ENCODE results near the gene GRID1. TPM values are rescaled to one million over a fixed set of nuclear protein-coding genes. Genes with fewer than 3 reads are reported as not detected.

GRID1 gene
- total and polyA plus RNA-seq, 5 donors from 2014 or later = not detected

GRCh38 chr10:86061278-86062197 is 305.1 kb downstream of the GRID1 start:
- Mint-ChIP-seq H3K27me3 (peaks cover 40% of the 10 kb centered on the region), H3K9me3 (no peaks in the 10 kb centered on the region), H3K27ac (no peak overlapping the region), H3K36me3 (no peaks in the 10 kb centered on the region), H3K4me3 (peak overlapping the region in 1 of 4 donors; percentile 30), H3K4me1 (no peaks in the 10 kb centered on the region)
- Histone ChIP-seq H3K4me1 (ENCODE audit: control insufficient read depth, insufficient read depth, low read length, poor library complexity, severe bottlenecking) (no peaks in the 10 kb centered on the region), H3K36me3 (ENCODE audit: control insufficient read depth, insufficient read depth, low read length) (no peaks in the 10 kb centered on the region), H3K27ac (ENCODE audit: insufficient read depth, low read length, poor library complexity, severe bottlenecking) (no peak overlapping the region), H3K4me3 (ENCODE audit: low read depth, low read length) (no peak overlapping the region), H3K27me3 (ENCODE audit: control insufficient read depth, insufficient read depth, low read length) (no peaks in the 10 kb centered on the region), H3K9me3 (ENCODE audit: control insufficient read depth in 2 of 2, low read length in 2 of 2) (no peaks in the 10 kb centered on the region)
- DNase-seq (no peak), ATAC-seq (ENCODE audit: low read depth in 2 of 2) (no peak)

- Histone ChIP-seq H3K36me3 (ENCODE audit: control insufficient read depth, insufficient read depth, low read length) (no peaks in the 10 kb centered on the region), H3K4me1 (ENCODE audit: control insufficient read depth, insufficient read depth, low read length, poor library complexity, severe bottlenecking) (no peaks in the 10 kb centered on the region), H3K27ac (ENCODE audit: insufficient read depth, low read length, poor library complexity, severe bottlenecking) (no peak overlapping the region), H3K9me3 (ENCODE audit: control insufficient read depth in 2 of 2, low read length in 2 of 2) (no peaks in the 10 kb centered on the region), H3K4me3 (ENCODE audit: low read depth, low read length) (no peak overlapping the region), H3K27me3 (ENCODE audit: control insufficient read depth, insufficient read depth, low read length) (no peaks in the 10 kb centered on the region)
- Mint-ChIP-seq H3K27me3 (peaks cover 36% of the 10 kb centered on the region), H3K9me3 (no peaks in the 10 kb centered on the region), H3K4me1 (no peaks in the 10 kb centered on the region), H3K4me3 (peak overlapping the region in 1 of 4 donors; percentile 30), H3K36me3 (no peaks in the 10 kb centered on the region), H3K27ac (no peak overlapping the region)
- ATAC-seq (ENCODE audit: low read depth in 2 of 2) = no peak
- no peak for DNase-seq
Observed at GRCh38 chr10:86060386-86061277, 306.0 kb downstream of the GRID1 start.

GRCh38 chr10:86059892-86060291 is 306.7 kb downstream of the GRID1 start:
- H3K4me3 Mint-ChIP-seq = no peak overlapping the region
- no peak overlapping the region for H3K4me3 ChIP-seq (ENCODE audit: low read depth, low read length)
- peaks cover 30% of the 10 kb centered on the region for H3K27me3 Mint-ChIP-seq
- DNase-seq (no peak), ATAC-seq (ENCODE audit: low read depth in 2 of 2) (no peak)
- H3K36me3 ChIP-seq (ENCODE audit: control insufficient read depth, insufficient read depth, low read length) = no peaks in the 10 kb centered on the region
- H3K27me3 ChIP-seq (ENCODE audit: control insufficient read depth, insufficient read depth, low read length) = no peaks in the 10 kb centered on the region
- H3K4me1 Mint-ChIP-seq = no peaks in the 10 kb centered on the region
- H3K27ac Mint-ChIP-seq = no peak overlapping the region
- H3K4me1 ChIP-seq (ENCODE audit: control insufficient read depth, insufficient read depth, low read length, poor library complexity, severe bottlenecking) = no peaks in the 10 kb centered on the region
- H3K36me3 Mint-ChIP-seq = no peaks in the 10 kb centered on the region
- no peaks in the 10 kb centered on the region for H3K9me3 Mint-ChIP-seq
- H3K9me3 ChIP-seq (ENCODE audit: control insufficient read depth in 2 of 2, low read length in 2 of 2) = no peaks in the 10 kb centered on the region
- H3K27ac ChIP-seq (ENCODE audit: insufficient read depth, low read length, poor library complexity, severe bottlenecking) = no peak overlapping the region

GRCh38 chr10:86058964-86059363 is 307.6 kb downstream of the GRID1 start:
- Histone ChIP-seq H3K36me3 (ENCODE audit: control insufficient read depth, insufficient read depth, low read length) (no peaks in the 10 kb centered on the region), H3K4me1 (ENCODE audit: control insufficient read depth, insufficient read depth, low read length, poor library complexity, severe bottlenecking) (no peaks in the 10 kb centered on the region), H3K9me3 (ENCODE audit: control insufficient read depth in 2 of 2, low read length in 2 of 2) (no peaks in the 10 kb centered on the region), H3K27ac (ENCODE audit: insufficient read depth, low read length, poor library complexity, severe bottlenecking) (no peak overlapping the region), H3K4me3 (ENCODE audit: low read depth, low read length) (no peak overlapping the region), H3K27me3 (ENCODE audit: control insufficient read depth, insufficient read depth, low read length) (no peaks in the 10 kb centered on the region)
- no peaks in the 10 kb centered on the region for H3K9me3 Mint-ChIP-seq
- ATAC-seq (ENCODE audit: low read depth in 2 of 2) = no peak
- DNase-seq = no peak
- H3K27ac Mint-ChIP-seq = no peak overlapping the region
- H3K4me1 Mint-ChIP-seq = no peaks in the 10 kb centered on the region
- peaks cover 31% of the 10 kb centered on the region for H3K27me3 Mint-ChIP-seq
- H3K36me3 Mint-ChIP-seq = no peaks in the 10 kb centered on the region
- no peak overlapping the region for H3K4me3 Mint-ChIP-seq

GRCh38 chr10:86057708-86058107 is 308.9 kb downstream of the GRID1 start:
- no peaks in the 10 kb centered on the region for H3K9me3 Mint-ChIP-seq
- H3K36me3 Mint-ChIP-seq = no peaks in the 10 kb centered on the region
- ATAC-seq (ENCODE audit: low read depth in 2 of 2) (no peak), DNase-seq (no peak)
- no peaks in the 10 kb centered on the region for H3K27me3 ChIP-seq (ENCODE audit: control insufficient read depth, insufficient read depth, low read length)
- peaks cover 26% of the 10 kb centered on the region for H3K27me3 Mint-ChIP-seq
- H3K4me3 Mint-ChIP-seq = no peak overlapping the region
- H3K36me3 ChIP-seq (ENCODE audit: control insufficient read depth, insufficient read depth, low read length) = no peaks in the 10 kb centered on the region
- no peak overlapping the region for H3K27ac ChIP-seq (ENCODE audit: insufficient read depth, low read length, poor library complexity, severe bottlenecking)
- H3K9me3 ChIP-seq (ENCODE audit: control insufficient read depth in 2 of 2, low read length in 2 of 2) = no peaks in the 10 kb centered on the region
- H3K4me3 ChIP-seq (ENCODE audit: low read depth, low read length) = no peak overlapping the region
- no peak overlapping the region for H3K27ac Mint-ChIP-seq
- no peaks in the 10 kb centered on the region for H3K4me1 ChIP-seq (ENCODE audit: control insufficient read depth, insufficient read depth, low read length, poor library complexity, severe bottlenecking)
- H3K4me1 Mint-ChIP-seq = no peaks in the 10 kb centered on the region

- Mint-ChIP-seq H3K4me1 (no peaks in the 10 kb centered on the region), H3K9me3 (no peaks in the 10 kb centered on the region), H3K36me3 (no peaks in the 10 kb centered on the region), H3K27ac (no peak overlapping the region), H3K4me3 (no peak overlapping the region), H3K27me3 (peaks cover 29% of the 10 kb centered on the region)
- Histone ChIP-seq H3K36me3 (ENCODE audit: control insufficient read depth, insufficient read depth, low read length) (no peaks in the 10 kb centered on the region), H3K4me3 (ENCODE audit: low read depth, low read length) (no peak overlapping the region), H3K4me1 (ENCODE audit: control insufficient read depth, insufficient read depth, low read length, poor library complexity, severe bottlenecking) (no peaks in the 10 kb centered on the region), H3K9me3 (ENCODE audit: control insufficient read depth in 2 of 2, low read length in 2 of 2) (no peaks in the 10 kb centered on the region), H3K27me3 (ENCODE audit: control insufficient read depth, insufficient read depth, low read length) (no peaks in the 10 kb centered on the region), H3K27ac (ENCODE audit: insufficient read depth, low read length, poor library complexity, severe bottlenecking) (no peak overlapping the region)
- no peak for ATAC-seq (ENCODE audit: low read depth in 2 of 2)
- no peak for DNase-seq
Observed at GRCh38 chr10:86056672-86057071, 309.9 kb downstream of the GRID1 start.

GRCh38 chr10:86055928-86056327 is 310.7 kb downstream of the GRID1 start:
- Mint-ChIP-seq H3K4me3 (no peak overlapping the region), H3K27ac (no peak overlapping the region), H3K4me1 (no peaks in the 10 kb centered on the region)

More at GRCh38 chr10:86055928-86056327, 310.7 kb downstream of the GRID1 start:
- Mint-ChIP-seq H3K9me3 (no peaks in the 10 kb centered on the region), H3K36me3 (no peaks in the 10 kb centered on the region), H3K27me3 (peaks cover 24% of the 10 kb centered on the region)
- H3K4me3 ChIP-seq (ENCODE audit: low read depth, low read length) = no peak overlapping the region
- H3K27ac ChIP-seq (ENCODE audit: insufficient read depth, low read length, poor library complexity, severe bottlenecking) = no peak overlapping the region
- no peak for ATAC-seq (ENCODE audit: low read depth in 2 of 2)
- DNase-seq = no peak
- no peaks in the 10 kb centered on the region for H3K4me1 ChIP-seq (ENCODE audit: control insufficient read depth, insufficient read depth, low read length, poor library complexity, severe bottlenecking)
- H3K36me3 ChIP-seq (ENCODE audit: control insufficient read depth, insufficient read depth, low read length) = no peaks in the 10 kb centered on the region
- H3K9me3 ChIP-seq (ENCODE audit: control insufficient read depth in 2 of 2, low read length in 2 of 2) = no peaks in the 10 kb centered on the region
- H3K27me3 ChIP-seq (ENCODE audit: control insufficient read depth, insufficient read depth, low read length) = no peaks in the 10 kb centered on the region

Measured in CD4-positive, CD25-positive, alpha-beta regulatory T cell (primary cell).